ENCODE data around the gene NOXO1.

GRCh38 chr16:1961651-1962067, 19.6 kb downstream of the NOXO1 start:
- TF ChIP-seq, protein P1, sequence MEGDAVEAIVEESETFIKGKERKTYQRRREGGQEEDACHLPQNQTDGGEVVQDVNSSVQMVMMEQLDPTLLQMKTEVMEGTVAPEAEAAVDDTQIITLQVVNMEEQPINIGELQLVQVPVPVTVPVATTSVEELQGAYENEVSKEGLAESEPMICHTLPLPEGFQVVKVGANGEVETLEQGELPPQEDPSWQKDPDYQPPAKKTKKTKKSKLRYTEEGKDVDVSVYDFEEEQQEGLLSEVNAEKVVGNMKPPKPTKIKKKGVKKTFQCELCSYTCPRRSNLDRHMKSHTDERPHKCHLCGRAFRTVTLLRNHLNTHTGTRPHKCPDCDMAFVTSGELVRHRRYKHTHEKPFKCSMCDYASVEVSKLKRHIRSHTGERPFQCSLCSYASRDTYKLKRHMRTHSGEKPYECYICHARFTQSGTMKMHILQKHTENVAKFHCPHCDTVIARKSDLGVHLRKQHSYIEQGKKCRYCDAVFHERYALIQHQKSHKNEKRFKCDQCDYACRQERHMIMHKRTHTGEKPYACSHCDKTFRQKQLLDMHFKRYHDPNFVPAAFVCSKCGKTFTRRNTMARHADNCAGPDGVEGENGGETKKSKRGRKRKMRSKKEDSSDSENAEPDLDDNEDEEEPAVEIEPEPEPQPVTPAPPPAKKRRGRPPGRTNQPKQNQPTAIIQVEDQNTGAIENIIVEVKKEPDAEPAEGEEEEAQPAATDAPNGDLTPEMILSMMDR (IDR thresholded peaks at IDR 0.05), result no peak
- no peak for TF ChIP-seq POLR2A (IDR thresholded peaks at IDR 0.05)

Data from thyroid gland (tissue), 4 donors.